ENCODE results near the gene TAF5L.
A peak's percentile ranks its signal among the peaks of the same experiment; 100 is the strongest.

Gene TAF5L

GRCh38 chr1:229629261-229629660 is 3.3 kb upstream of the TAF5L start:
- no peak for TF ChIP-seq CTCF (IDR thresholded peaks at IDR 0.05; ENCODE audit: unreplicated experiment in 3 of 3)
- Mint-ChIP-seq H3K9me3 (no peaks in the 10 kb centered on the region), H3K4me3 (peak overlapping the region in 1 of 3 experiments; percentile 47), H3K27me3 (ENCODE audit: low read depth) (no peaks in the 10 kb centered on the region), H3K36me3 (ENCODE audit: low read depth) (peaks cover 8% of the 10 kb centered on the region), H3K27ac (no peak overlapping the region), H3K4me1 (peaks cover 20% of the 10 kb centered on the region)

GRCh38 chr1:229627003-229627402 is 1.1 kb upstream of the TAF5L start:
- peak overlapping the region; percentile 98 to 99 (median 99) for H3K4me3 Mint-ChIP-seq
- no peaks in the 10 kb centered on the region for H3K9me3 Mint-ChIP-seq
- H3K27me3 Mint-ChIP-seq (ENCODE audit: low read depth), result no peaks in the 10 kb centered on the region
- peaks cover 7% of the 10 kb centered on the region for H3K36me3 Mint-ChIP-seq (ENCODE audit: low read depth)
- H3K27ac Mint-ChIP-seq, result peak overlapping the region; percentile 56 to 90 (median 84)
- no peak for TF ChIP-seq CTCF (IDR thresholded peaks at IDR 0.05; ENCODE audit: unreplicated experiment in 3 of 3)
- peaks cover 30% of the 10 kb centered on the region for H3K4me1 Mint-ChIP-seq

GRCh38 chr1:229625071-229625914 is 629 bp downstream of the TAF5L start:
- peak overlapping the region; percentile 91 to 96 (median 95) for H3K4me3 Mint-ChIP-seq
- H3K4me1 Mint-ChIP-seq, result peaks cover 30% of the 10 kb centered on the region
- no peak for TF ChIP-seq CTCF (IDR thresholded peaks at IDR 0.05; ENCODE audit: unreplicated experiment in 3 of 3)
- peaks cover 7% of the 10 kb centered on the region for H3K36me3 Mint-ChIP-seq (ENCODE audit: low read depth)
- H3K27me3 Mint-ChIP-seq (ENCODE audit: low read depth), result no peaks in the 10 kb centered on the region
- H3K27ac Mint-ChIP-seq, result peak overlapping the region; percentile 70 to 91 (median 91)
- no peaks in the 10 kb centered on the region for H3K9me3 Mint-ChIP-seq

- H3K36me3 Mint-ChIP-seq (ENCODE audit: low read depth), result peaks cover 1% of the 10 kb centered on the region
- no peak for TF ChIP-seq CTCF (IDR thresholded peaks at IDR 0.05; ENCODE audit: unreplicated experiment in 3 of 3)
- peaks cover 30% of the 10 kb centered on the region for H3K4me1 Mint-ChIP-seq
- peak overlapping the region; percentile 70 to 91 (median 91) for H3K27ac Mint-ChIP-seq
- H3K27me3 Mint-ChIP-seq (ENCODE audit: low read depth), result no peaks in the 10 kb centered on the region
- peak overlapping the region; percentile 91 to 96 (median 95) for H3K4me3 Mint-ChIP-seq
- H3K9me3 Mint-ChIP-seq, result no peaks in the 10 kb centered on the region
Observed at GRCh38 chr1:229624521-229625070, 1.3 kb downstream of the TAF5L start.

- TF ChIP-seq CTCF (IDR thresholded peaks at IDR 0.05; ENCODE audit: unreplicated experiment in 3 of 3), result no peak
- Mint-ChIP-seq H3K4me1 (peaks cover 30% of the 10 kb centered on the region), H3K27me3 (ENCODE audit: low read depth) (no peaks in the 10 kb centered on the region), H3K9me3 (no peaks in the 10 kb centered on the region), H3K4me3 (peak overlapping the region; percentile 91 to 96 (median 95)), H3K27ac (no peak overlapping the region), H3K36me3 (ENCODE audit: low read depth) (no peaks in the 10 kb centered on the region)
Observed at GRCh38 chr1:229623838-229624237, 2.1 kb downstream of the TAF5L start.
